Mesenchymal stem cell (in vitro differentiated cells and primary cell): ENCODE data around the gene RNF126.

Source experiments
- DNase-seq: peaks from one replicate; pipeline ENCODE4 v3.0.0-alpha.2; 2013
- H2AFZ ChIP-seq: one replicate; pipeline ENCODE4 v1.6.1; 2013; ENCODE audit warnings: low read depth, mild to moderate bottlenecking, control low read depth, inconsistent platforms, low read length, moderate library complexity
- H2AK5ac ChIP-seq: 2 replicates; pipeline ENCODE4 v1.6.1; 2013; ENCODE audit warnings: low read length, moderate library complexity, mild to moderate bottlenecking, inconsistent platforms; ENCODE audit not compliant: severe bottlenecking
- H2BK120ac ChIP-seq: one replicate; pipeline ENCODE4 v1.6.1; 2013; ENCODE audit warnings: low read depth, mild to moderate bottlenecking, inconsistent platforms, low read length, moderate library complexity
- H2BK12ac ChIP-seq, 2 experiments: one replicate each; pipeline ENCODE4 v1.6.1; 2013; ENCODE audit warnings: inconsistent platforms in 2 of 2, low read length in 2 of 2, mild to moderate bottlenecking in 2 of 2, moderate library complexity in 2 of 2, control low read depth in 1 of 2
- H2BK15ac ChIP-seq: one replicate; pipeline ENCODE4 v1.6.1; 2013; ENCODE audit warnings: mild to moderate bottlenecking, low read depth, inconsistent platforms; ENCODE audit not compliant: poor library complexity, severe bottlenecking
- H2BK5ac ChIP-seq: 2 replicates; pipeline ENCODE4 v1.6.1; 2013; ENCODE audit warnings: low read depth, mild to moderate bottlenecking, low read length, control low read depth, inconsistent platforms; ENCODE audit not compliant: poor library complexity, severe bottlenecking
- H3K14ac ChIP-seq, 2 experiments: one replicate each; pipeline ENCODE4 v1.6.1; 2013; ENCODE audit warnings: inconsistent platforms in 2 of 2, low read length in 2 of 2, control low read depth in 1 of 2, mild to moderate bottlenecking in 1 of 2, moderate library complexity in 1 of 2
- H3K18ac ChIP-seq, 2 experiments: one replicate each; pipeline ENCODE4 v1.6.1; 2013; ENCODE audit warnings: inconsistent platforms in 2 of 2, low read length in 2 of 2, control low read depth in 1 of 2, low read depth in 1 of 2, mild to moderate bottlenecking in 1 of 2
- H3K23ac ChIP-seq, 2 experiments: one replicate each; pipeline ENCODE4 v1.6.1; 2013; ENCODE audit warnings: inconsistent platforms in 2 of 2, low read length in 2 of 2, mild to moderate bottlenecking in 2 of 2, moderate library complexity in 2 of 2, control low read depth in 1 of 2
- H3K27ac ChIP-seq: 2 replicates; pipeline ENCODE4 v1.5.1; 2013; ENCODE audit warnings: mild to moderate bottlenecking, moderate library complexity, low read length, control low read depth, inconsistent platforms; ENCODE audit not compliant: poor library complexity, severe bottlenecking
- H3K27me3 ChIP-seq, 2 experiments: 2 replicates each; pipeline versions ENCODE4 v1.6.1 to v1.7.0; 2013; ENCODE audit warnings: low read length in 2 of 2, mild to moderate bottlenecking in 2 of 2, moderate library complexity in 2 of 2, control low read depth in 1 of 2, inconsistent platforms in 1 of 2; ENCODE audit not compliant: control insufficient read depth in 1 of 2, insufficient read depth in 1 of 2
- H3K36me3 ChIP-seq, 2 experiments: 2 replicates each; pipeline versions ENCODE4 v1.6.1 to v1.7.0; 2013; ENCODE audit warnings: low read length in 2 of 2, control low read depth in 1 of 2, inconsistent platforms in 1 of 2, low read depth in 1 of 2, mild to moderate bottlenecking in 1 of 2; ENCODE audit not compliant: insufficient read depth in 2 of 2, control insufficient read depth in 1 of 2
- H3K4ac ChIP-seq, 2 experiments: one replicate each; pipeline ENCODE4 v1.6.1; 2013; ENCODE audit warnings: inconsistent platforms in 2 of 2, low read length in 2 of 2, mild to moderate bottlenecking in 2 of 2, moderate library complexity in 2 of 2, control low read depth in 1 of 2, low read depth in 1 of 2
- H3K4me1 ChIP-seq: 2 replicates; pipeline ENCODE4 v1.6.1; 2013; ENCODE audit warnings: low read depth, low read length, control low read depth; ENCODE audit not compliant: control insufficient read depth, insufficient read depth
- H3K4me2 ChIP-seq: 2 replicates; pipeline ENCODE4 v1.6.1; 2013; ENCODE audit warnings: low read length, mild to moderate bottlenecking, inconsistent platforms; ENCODE audit not compliant: poor library complexity, severe bottlenecking
- H3K4me3 ChIP-seq, 2 experiments: 2 replicates each; pipeline versions ENCODE4 v1.5.1 to v1.7.0; 2013; ENCODE audit warnings: low read length in 2 of 2, mild to moderate bottlenecking in 2 of 2, control low read depth in 1 of 2, low read depth in 1 of 2; ENCODE audit not compliant: insufficient read depth in 1 of 2
- H3K79me1 ChIP-seq: replicated peaks from 2 replicates; pipeline ENCODE4 v1.6.1; 2013; ENCODE audit warnings: mild to moderate bottlenecking, control low read depth, low read length, inconsistent platforms; ENCODE audit not compliant: poor library complexity, severe bottlenecking
- H3K9ac ChIP-seq: 2 replicates; pipeline ENCODE4 v1.7.0; 2013; ENCODE audit warnings: mild to moderate bottlenecking, low read length, moderate library complexity
- H3K9me3 ChIP-seq: 2 replicates; pipeline ENCODE4 v1.7.0; 2013; ENCODE audit warnings: mild to moderate bottlenecking, low read length; ENCODE audit not compliant: control insufficient read depth
- H4K8ac ChIP-seq: one replicate; pipeline ENCODE4 v1.6.1; 2013; ENCODE audit warnings: inconsistent platforms, mild to moderate bottlenecking, low read length, moderate library complexity
- H4K91ac ChIP-seq: one replicate; pipeline ENCODE4 v1.6.1; 2013; ENCODE audit warnings: mild to moderate bottlenecking, low read length, inconsistent platforms
- WGBS: methylation state at CpG from one replicate; pipeline ENCODE4 v1.1.7; 2013; ENCODE audit warnings: mixed read lengths; 5-methylcytosine and 5-hydroxymethylcytosine counted together

RNF126 gene

DNA sequence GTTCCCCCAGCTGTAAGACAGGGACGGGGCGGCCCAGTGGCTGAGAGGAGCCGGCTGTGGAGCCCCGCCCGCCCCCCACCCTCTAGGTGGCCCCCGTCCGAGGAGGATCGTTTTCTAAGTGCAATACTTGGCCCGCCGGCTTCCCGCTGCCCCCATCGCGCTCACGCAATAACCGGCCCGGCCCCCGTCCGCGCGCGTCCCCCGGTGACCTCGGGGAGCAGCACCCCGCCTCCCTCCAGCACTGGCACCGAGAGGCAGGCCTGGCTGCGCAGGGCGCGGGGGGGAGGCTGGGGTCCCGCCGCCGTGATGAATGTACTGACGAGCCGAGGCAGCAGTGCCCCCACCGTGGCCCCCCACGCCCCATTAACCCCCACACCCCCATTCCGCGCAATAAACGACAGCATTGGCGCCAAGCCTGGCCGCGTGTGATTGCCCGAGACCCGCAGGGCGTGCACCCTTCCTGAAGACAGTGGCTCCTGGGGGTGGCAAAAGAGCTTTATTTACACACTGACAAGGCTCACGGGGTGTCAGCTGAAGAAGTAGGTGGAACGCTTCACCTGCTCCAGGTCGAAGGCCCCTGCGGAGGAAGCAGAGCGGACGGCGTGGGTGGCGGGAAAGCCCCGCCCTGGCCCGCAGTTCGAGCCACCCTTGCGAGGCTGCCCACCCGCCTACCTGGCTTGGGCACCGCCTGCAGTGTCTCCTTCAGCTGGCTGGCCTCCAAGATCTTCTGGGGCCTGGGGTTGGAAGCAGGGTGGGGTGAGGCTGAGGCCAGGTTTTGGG is 46.1 kb downstream of the RNF126 start:
- WGBS: 94% methylated on average over 44 of the region's 58 CpGs

DNA sequence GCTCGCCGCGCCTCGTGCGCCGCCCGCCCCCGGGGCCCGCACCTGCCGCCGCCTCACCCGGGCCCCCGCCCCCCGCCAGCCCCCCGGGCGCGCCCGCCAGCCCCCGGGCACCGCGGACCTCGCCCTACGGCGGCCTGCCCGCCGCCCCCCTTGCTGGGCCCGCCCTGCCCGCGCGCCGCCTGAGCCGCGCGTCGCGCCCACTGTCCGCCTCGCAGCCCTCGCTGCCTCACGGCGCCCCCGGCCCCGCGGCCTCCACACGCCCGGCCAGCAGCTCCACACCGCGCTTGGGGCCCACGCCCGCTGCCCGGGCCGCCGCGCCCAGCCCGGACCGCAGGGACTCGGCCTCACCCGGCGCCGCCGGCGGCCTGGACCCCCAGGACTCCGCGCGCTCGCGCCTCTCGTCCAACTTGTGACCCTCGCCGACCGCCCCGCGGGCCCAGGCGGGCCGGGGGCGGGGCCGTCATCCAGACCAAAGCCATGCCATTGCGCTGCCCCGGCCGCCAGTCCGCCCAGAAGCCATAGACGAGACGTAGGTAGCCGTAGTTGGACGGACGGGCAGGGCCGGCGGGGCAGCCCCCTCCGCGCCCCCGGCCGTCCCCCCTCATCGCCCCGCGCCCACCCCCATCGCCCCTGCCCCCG is 46.8 kb downstream of the RNF126 start:
- H2BK12ac ChIP-seq: no peak overlapping the region
- no peak overlapping the region for H2BK15ac ChIP-seq
- H3K18ac ChIP-seq: no peak overlapping the region
- H3K27me3 ChIP-seq: peaks cover 0 to 4% of the 10 kb centered on the region in 2 experiments
- no peak overlapping the region for H3K4me3 ChIP-seq
- H3K36me3 ChIP-seq: peaks cover 18 to 80% of the 10 kb centered on the region in 2 experiments
- H3K4me2 ChIP-seq: no peak overlapping the region
- peaks cover 15% of the 10 kb centered on the region for H3K4me1 ChIP-seq
- H2BK5ac ChIP-seq: no peak overlapping the region
- H3K23ac ChIP-seq: no peak overlapping the region
- H2BK120ac ChIP-seq: no peak overlapping the region
- no peak overlapping the region for H4K8ac ChIP-seq
- no peaks in the 10 kb centered on the region for H3K9me3 ChIP-seq
- H3K79me1 ChIP-seq: peaks cover 12% of the 10 kb centered on the region
- no peak overlapping the region for H3K27ac ChIP-seq
- no peak overlapping the region for H3K4ac ChIP-seq
- WGBS: 83% methylated on average over 46 of the region's 97 CpGs
- H4K91ac ChIP-seq: no peak overlapping the region
- DNase-seq: no peak
- H2AFZ ChIP-seq: no peak overlapping the region
- no peak overlapping the region for H3K14ac ChIP-seq
- no peak overlapping the region for H3K9ac ChIP-seq
- no peak overlapping the region for H2AK5ac ChIP-seq

More for the DNA sequence above, 46.1 kb downstream of the RNF126 start:
- Histone ChIP-seq H3K79me1 (peaks cover 12% of the 10 kb centered on the region), H2BK5ac (no peak overlapping the region), H3K4ac (no peak overlapping the region), H2AK5ac (no peak overlapping the region), H3K36me3 (peaks cover 18 to 88% of the 10 kb centered on the region in 2 experiments), H3K27ac (no peak overlapping the region), H3K9me3 (no peaks in the 10 kb centered on the region), H2BK120ac (no peak overlapping the region), H2AFZ (no peak overlapping the region), H2BK15ac (no peak overlapping the region), H3K9ac (no peak overlapping the region), H4K91ac (no peak overlapping the region), H3K4me3 (no peak overlapping the region), H3K23ac (no peak overlapping the region), H2BK12ac (no peak overlapping the region), H4K8ac (no peak overlapping the region), H3K4me1 (peaks cover 11% of the 10 kb centered on the region), H3K27me3 (peaks cover 0 to 4% of the 10 kb centered on the region in 2 experiments), H3K18ac (no peak overlapping the region), H3K4me2 (no peak overlapping the region), H3K14ac (no peak overlapping the region)
- no peak for DNase-seq

DNA sequence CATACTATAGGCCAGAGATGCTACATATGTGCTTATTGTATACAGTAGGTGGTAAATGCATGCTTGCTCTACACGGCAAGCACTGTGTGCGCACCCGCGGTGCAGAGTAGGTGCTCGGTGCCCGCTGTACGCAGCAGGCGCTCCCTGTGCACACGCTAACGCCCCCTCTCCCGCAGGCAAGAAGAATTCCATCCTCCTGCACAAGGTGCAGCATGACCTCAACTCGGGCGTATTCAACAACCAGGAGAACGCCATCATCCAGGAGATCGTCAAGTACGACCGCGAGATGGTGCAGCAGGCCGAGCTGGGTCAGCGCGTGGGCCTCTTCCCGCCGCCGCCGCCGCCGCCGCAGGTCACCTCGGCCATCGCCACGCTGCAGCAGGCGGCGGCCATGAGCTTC is 47.4 kb downstream of the RNF126 start:
- Histone ChIP-seq H3K27me3 (peaks cover 0 to 4% of the 10 kb centered on the region in 2 experiments), H4K8ac (no peak overlapping the region), H2BK5ac (no peak overlapping the region), H4K91ac (no peak overlapping the region), H3K36me3 (peaks cover 18 to 76% of the 10 kb centered on the region in 2 experiments), H3K4me3 (no peak overlapping the region), H3K4ac (no peak overlapping the region), H2BK120ac (no peak overlapping the region), H2AK5ac (no peak overlapping the region), H3K18ac (no peak overlapping the region), H3K23ac (no peak overlapping the region), H2BK12ac (no peak overlapping the region), H2BK15ac (no peak overlapping the region), H3K4me1 (peaks cover 19% of the 10 kb centered on the region), H3K9me3 (no peaks in the 10 kb centered on the region), H3K79me1 (peaks cover 12% of the 10 kb centered on the region), H3K14ac (no peak overlapping the region), H3K9ac (no peak overlapping the region), H3K4me2 (no peak overlapping the region), H3K27ac (no peak overlapping the region), H2AFZ (no peak overlapping the region)
- DNase-seq: no peak
- 85% methylated on average over 18 of the region's 33 CpGs for WGBS

DNA sequence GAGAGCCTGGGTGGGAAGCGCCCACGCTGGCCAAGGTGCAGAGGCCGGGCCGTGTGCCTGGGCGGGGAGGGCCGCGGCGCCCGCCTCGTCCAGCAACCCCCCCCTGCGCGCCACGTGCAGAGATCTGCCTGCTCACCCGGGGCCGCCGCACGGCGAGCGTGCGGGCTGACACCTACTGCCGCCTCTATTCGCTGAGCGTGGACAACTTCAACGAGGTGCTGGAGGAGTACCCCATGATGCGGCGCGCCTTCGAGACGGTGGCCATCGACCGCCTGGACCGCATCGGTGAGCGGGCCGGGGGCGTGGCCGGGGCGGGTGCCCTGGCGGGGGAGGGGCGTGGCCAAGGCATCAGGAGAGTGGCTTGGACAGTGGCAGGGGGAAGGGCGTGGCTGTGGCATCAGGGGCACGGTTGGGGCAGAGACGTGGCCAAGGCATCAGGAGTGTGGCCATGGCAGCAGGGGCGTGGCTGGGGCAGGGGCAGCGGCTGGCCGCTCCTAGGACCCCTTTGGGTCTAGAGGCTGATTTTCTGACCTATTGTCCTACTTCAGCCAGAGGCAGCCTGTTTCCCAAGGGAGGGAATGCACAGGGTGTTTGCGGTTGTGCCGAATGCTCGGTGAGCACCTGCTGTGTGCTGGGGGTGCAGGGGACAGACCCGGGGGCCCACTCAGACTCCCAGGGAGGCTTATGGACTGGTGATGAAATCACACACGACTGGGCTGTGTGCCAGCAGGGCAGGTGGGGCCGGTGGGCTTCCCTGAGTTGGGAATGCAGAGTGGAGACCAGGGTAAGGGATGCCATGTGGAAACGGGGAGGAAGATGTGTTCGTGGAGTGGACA is 49.1 kb downstream of the RNF126 start:
- H2AK5ac ChIP-seq: no peak overlapping the region
- peaks cover 36% of the 10 kb centered on the region for H3K4me1 ChIP-seq
- H3K79me1 ChIP-seq: peaks cover 8% of the 10 kb centered on the region
- peaks cover 0 to 4% of the 10 kb centered on the region in 2 experiments for H3K27me3 ChIP-seq
- H3K27ac ChIP-seq: no peak overlapping the region
- H3K14ac ChIP-seq: no peak overlapping the region
- no peaks in the 10 kb centered on the region for H3K9me3 ChIP-seq
- no peak overlapping the region for H2BK15ac ChIP-seq
- no peak overlapping the region for H3K4me3 ChIP-seq
- peaks cover 12 to 59% of the 10 kb centered on the region in 2 experiments for H3K36me3 ChIP-seq
- H2BK5ac ChIP-seq: no peak overlapping the region
- H3K23ac ChIP-seq: no peak overlapping the region
- no peak overlapping the region for H3K9ac ChIP-seq
- 94% methylated on average over 53 of the region's 54 CpGs for WGBS
- no peak overlapping the region for H2AFZ ChIP-seq
- H4K91ac ChIP-seq: no peak overlapping the region
- H3K18ac ChIP-seq: no peak overlapping the region
- no peak overlapping the region for H3K4ac ChIP-seq
- H3K4me2 ChIP-seq: no peak overlapping the region
- no peak overlapping the region for H2BK12ac ChIP-seq
- no peak overlapping the region for H2BK120ac ChIP-seq
- no peak for DNase-seq
- no peak overlapping the region for H4K8ac ChIP-seq
